HEK293 (cell line): ENCODE measurements around the gene NIBAN1.

ENCODE experiments used
- ZBTB44 ChIP-seq: fragments of 450-650 bp; IDR thresholded peaks from 2 replicates; pipeline ENCODE4 v1.5.1; 2018; ENCODE audit warnings: missing biosample characterization, mild to moderate bottlenecking, missing genetic modification characterization
- ZBTB8A ChIP-seq: fragments of 450-650 bp; formaldehyde crosslinking; IDR thresholded peaks from 2 replicates; pipeline ENCODE4 v1.5.1; 2016; ENCODE audit warnings: missing biosample characterization, missing genetic modification characterization
- ZNF211 ChIP-seq: fragments of 450-650 bp; formaldehyde crosslinking; IDR thresholded peaks from 2 replicates; pipeline ENCODE4 v1.5.1; 2016; ENCODE audit warnings: low read depth, missing biosample characterization, missing genetic modification characterization
- ZNF626 ChIP-seq: fragments of 450-650 bp; sonication (Bioruptor Pico); formaldehyde crosslinking; IDR thresholded peaks from 2 replicates; pipeline ENCODE4 v1.5.1; 2018; ENCODE audit warnings: missing biosample characterization, missing genetic modification characterization, inconsistent platforms
- TF ChIP-seq, protein P1 (sequence below): fragments of 450-650 bp; formaldehyde crosslinking; IDR thresholded peaks from 2 replicates; pipeline ENCODE4 v1.5.1; 2016; ENCODE audit warnings: missing biosample characterization, missing genetic modification characterization
- TF ChIP-seq, protein P2 (sequence below): fragments of 450-650 bp; formaldehyde crosslinking; IDR thresholded peaks from 2 replicates; pipeline ENCODE4 v1.5.1; 2016; ENCODE audit warnings: missing biosample characterization, missing genetic modification characterization
- TF ChIP-seq, protein P3 (sequence below): fragments of 450-650 bp; formaldehyde crosslinking; IDR thresholded peaks from 2 replicates; pipeline ENCODE4 v1.5.1; 2016; ENCODE audit warnings: missing biosample characterization, missing genetic modification characterization, low read depth
- TF ChIP-seq, protein P4 (sequence below): fragments of 450-650 bp; formaldehyde crosslinking; conservative IDR thresholded peaks from 2 replicates; pipeline ENCODE4 v1.5.1; 2016; ENCODE audit warnings: low read depth, missing biosample characterization, missing genetic modification characterization

GRCh38 chr1:184980726-184981125, 6.4 kb upstream of the NIBAN1 start:
- TF ChIP-seq, protein P1, sequence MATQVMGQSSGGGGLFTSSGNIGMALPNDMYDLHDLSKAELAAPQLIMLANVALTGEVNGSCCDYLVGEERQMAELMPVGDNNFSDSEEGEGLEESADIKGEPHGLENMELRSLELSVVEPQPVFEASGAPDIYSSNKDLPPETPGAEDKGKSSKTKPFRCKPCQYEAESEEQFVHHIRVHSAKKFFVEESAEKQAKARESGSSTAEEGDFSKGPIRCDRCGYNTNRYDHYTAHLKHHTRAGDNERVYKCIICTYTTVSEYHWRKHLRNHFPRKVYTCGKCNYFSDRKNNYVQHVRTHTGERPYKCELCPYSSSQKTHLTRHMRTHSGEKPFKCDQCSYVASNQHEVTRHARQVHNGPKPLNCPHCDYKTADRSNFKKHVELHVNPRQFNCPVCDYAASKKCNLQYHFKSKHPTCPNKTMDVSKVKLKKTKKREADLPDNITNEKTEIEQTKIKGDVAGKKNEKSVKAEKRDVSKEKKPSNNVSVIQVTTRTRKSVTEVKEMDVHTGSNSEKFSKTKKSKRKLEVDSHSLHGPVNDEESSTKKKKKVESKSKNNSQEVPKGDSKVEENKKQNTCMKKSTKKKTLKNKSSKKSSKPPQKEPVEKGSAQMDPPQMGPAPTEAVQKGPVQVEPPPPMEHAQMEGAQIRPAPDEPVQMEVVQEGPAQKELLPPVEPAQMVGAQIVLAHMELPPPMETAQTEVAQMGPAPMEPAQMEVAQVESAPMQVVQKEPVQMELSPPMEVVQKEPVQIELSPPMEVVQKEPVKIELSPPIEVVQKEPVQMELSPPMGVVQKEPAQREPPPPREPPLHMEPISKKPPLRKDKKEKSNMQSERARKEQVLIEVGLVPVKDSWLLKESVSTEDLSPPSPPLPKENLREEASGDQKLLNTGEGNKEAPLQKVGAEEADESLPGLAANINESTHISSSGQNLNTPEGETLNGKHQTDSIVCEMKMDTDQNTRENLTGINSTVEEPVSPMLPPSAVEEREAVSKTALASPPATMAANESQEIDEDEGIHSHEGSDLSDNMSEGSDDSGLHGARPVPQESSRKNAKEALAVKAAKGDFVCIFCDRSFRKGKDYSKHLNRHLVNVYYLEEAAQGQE = no peak
- no peak for TF ChIP-seq ZNF211 (tag by site-specific recombination)
- TF ChIP-seq, protein P2, sequence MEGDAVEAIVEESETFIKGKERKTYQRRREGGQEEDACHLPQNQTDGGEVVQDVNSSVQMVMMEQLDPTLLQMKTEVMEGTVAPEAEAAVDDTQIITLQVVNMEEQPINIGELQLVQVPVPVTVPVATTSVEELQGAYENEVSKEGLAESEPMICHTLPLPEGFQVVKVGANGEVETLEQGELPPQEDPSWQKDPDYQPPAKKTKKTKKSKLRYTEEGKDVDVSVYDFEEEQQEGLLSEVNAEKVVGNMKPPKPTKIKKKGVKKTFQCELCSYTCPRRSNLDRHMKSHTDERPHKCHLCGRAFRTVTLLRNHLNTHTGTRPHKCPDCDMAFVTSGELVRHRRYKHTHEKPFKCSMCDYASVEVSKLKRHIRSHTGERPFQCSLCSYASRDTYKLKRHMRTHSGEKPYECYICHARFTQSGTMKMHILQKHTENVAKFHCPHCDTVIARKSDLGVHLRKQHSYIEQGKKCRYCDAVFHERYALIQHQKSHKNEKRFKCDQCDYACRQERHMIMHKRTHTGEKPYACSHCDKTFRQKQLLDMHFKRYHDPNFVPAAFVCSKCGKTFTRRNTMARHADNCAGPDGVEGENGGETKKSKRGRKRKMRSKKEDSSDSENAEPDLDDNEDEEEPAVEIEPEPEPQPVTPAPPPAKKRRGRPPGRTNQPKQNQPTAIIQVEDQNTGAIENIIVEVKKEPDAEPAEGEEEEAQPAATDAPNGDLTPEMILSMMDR (tag by site-specific recombination) = no peak
- TF ChIP-seq ZBTB44 (tag by site-specific recombination) = no peak
- TF ChIP-seq, protein P3, sequence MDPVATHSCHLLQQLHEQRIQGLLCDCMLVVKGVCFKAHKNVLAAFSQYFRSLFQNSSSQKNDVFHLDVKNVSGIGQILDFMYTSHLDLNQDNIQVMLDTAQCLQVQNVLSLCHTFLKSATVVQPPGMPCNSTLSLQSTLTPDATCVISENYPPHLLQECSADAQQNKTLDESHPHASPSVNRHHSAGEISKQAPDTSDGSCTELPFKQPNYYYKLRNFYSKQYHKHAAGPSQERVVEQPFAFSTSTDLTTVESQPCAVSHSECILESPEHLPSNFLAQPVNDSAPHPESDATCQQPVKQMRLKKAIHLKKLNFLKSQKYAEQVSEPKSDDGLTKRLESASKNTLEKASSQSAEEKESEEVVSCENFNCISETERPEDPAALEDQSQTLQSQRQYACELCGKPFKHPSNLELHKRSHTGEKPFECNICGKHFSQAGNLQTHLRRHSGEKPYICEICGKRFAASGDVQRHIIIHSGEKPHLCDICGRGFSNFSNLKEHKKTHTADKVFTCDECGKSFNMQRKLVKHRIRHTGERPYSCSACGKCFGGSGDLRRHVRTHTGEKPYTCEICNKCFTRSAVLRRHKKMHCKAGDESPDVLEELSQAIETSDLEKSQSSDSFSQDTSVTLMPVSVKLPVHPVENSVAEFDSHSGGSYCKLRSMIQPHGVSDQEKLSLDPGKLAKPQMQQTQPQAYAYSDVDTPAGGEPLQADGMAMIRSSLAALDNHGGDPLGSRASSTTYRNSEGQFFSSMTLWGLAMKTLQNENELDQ = no peak
- no peak for TF ChIP-seq ZBTB8A (tag by site-specific recombination)
- TF ChIP-seq ZNF626 = no peak
- TF ChIP-seq, protein P4, sequence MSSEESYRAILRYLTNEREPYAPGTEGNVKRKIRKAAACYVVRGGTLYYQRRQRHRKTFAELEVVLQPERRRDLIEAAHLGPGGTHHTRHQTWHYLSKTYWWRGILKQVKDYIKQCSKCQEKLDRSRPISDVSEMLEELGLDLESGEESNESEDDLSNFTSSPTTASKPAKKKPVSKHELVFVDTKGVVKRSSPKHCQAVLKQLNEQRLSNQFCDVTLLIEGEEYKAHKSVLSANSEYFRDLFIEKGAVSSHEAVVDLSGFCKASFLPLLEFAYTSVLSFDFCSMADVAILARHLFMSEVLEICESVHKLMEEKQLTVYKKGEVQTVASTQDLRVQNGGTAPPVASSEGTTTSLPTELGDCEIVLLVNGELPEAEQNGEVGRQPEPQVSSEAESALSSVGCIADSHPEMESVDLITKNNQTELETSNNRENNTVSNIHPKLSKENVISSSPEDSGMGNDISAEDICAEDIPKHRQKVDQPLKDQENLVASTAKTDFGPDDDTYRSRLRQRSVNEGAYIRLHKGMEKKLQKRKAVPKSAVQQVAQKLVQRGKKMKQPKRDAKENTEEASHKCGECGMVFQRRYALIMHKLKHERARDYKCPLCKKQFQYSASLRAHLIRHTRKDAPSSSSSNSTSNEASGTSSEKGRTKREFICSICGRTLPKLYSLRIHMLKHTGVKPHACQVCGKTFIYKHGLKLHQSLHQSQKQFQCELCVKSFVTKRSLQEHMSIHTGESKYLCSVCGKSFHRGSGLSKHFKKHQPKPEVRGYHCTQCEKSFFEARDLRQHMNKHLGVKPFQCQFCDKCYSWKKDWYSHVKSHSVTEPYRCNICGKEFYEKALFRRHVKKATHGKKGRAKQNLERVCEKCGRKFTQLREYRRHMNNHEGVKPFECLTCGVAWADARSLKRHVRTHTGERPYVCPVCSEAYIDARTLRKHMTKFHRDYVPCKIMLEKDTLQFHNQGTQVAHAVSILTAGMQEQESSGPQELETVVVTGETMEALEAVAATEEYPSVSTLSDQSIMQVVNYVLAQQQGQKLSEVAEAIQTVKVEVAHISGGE (tag by site-specific recombination) = no peak
